Gastrocnemius medialis (tissue), 4 donors: ENCODE measurements around the gene THSD4.

ENCODE experiments used
- CTCF ChIP-seq, 5 experiments: fragments of 450-650 bp in 3 of 5; fragments of 200-600 bp in 2 of 5; sonication (generic) in 2 of 5; IDR thresholded peaks in 4 of 5; conservative IDR thresholded peaks in 1 of 5; 1 replicate in 4 of 5; 2 replicates in 1 of 5; pipeline ENCODE4 v1.5.1; 2016 to 2019; ENCODE audit warnings: antibody characterized with exemption in 5 of 5, mild to moderate bottlenecking in 3 of 5, moderate library complexity in 3 of 5
- POLR2A ChIP-seq, 2 donors: fragments of 450-650 bp; IDR thresholded peaks; one replicate each; pipeline ENCODE4 v1.6.1; 2017; ENCODE audit warnings: antibody characterized with exemption in 2 of 2, mild to moderate bottlenecking in 2 of 2, moderate library complexity in 2 of 2

GRCh38 chr15:71296315-71296679 lies 181.0 kb downstream of the THSD4 start:
- no peak for TF ChIP-seq CTCF (IDR thresholded peaks at IDR 0.05 in 4 of 5, conservative IDR thresholded peaks at IDR 0.05 in 1 of 5)
- no peak for TF ChIP-seq POLR2A (IDR thresholded peaks at IDR 0.05)
